Retinal pigment epithelial cell (primary cell): ENCODE results near the gene SDC4.

Experiments used
- DNase-seq: peaks from one replicate; pipeline ENCODE4 v3.0.0-alpha.2; 2010; ENCODE audit warnings: low read depth
- H3K4me3 ChIP-seq: 2 replicates; pipeline ENCODE4 v1.5.1; 2011; ENCODE audit warnings: mild to moderate bottlenecking, low read length, control low read depth, moderate library complexity
- TF ChIP-seq, protein P1 (sequence below): conservative IDR thresholded peaks from 2 replicates; pipeline ENCODE4 v1.5.1; 2011; ENCODE audit warnings: low read depth, low read length, control low read depth, inconsistent platforms

The SDC4 gene

DNA sequence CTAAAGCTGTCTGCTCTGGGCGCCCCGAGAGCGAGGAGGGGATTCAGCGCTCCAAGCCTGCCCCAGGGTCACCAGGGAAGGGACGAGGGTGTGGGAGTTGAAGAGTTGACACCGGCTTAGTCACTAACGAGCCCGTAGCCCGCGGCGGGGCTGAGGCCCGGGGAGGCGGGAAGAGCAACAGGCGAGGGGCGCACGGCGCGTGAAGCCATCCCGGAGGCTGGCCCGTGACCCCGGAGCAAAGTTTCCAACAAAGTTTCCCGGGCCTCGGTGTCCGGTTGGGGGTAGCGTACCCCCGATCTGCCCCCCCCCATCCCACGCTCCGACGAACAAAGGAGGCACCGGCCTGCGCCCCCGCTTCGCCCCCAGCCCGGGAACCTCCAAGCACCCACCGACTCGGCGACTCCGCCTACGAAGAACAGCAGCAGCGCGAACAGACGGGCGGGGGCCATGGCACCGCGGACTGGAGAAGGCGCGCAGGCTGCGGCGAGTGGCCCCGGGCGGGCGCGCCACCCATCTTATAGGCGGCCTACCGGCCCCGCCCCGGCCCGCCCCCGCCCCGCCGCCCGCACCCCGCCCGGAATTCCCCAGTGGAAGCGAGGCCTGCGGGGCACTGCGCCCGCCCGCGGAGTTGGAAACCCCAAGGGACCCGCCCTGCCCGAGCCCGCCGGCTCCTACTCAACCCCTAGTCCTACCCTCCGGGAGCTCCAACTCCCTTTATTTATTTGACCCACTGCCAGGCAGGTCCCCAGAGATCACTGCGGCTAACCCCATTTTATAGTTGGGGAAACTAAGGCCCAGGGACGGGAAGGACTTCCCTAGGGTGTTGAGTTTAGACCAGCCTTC is at the start of gene SDC4:
SDC4 (minus strand) TSS at position 489 of the 843 bp plus-strand sequence; CDS start at position 449, 40 bp downstream.
- peak within 1 kb of the TSS; percentile 70 for H3K4me3 ChIP-seq
- TF ChIP-seq, protein P1, sequence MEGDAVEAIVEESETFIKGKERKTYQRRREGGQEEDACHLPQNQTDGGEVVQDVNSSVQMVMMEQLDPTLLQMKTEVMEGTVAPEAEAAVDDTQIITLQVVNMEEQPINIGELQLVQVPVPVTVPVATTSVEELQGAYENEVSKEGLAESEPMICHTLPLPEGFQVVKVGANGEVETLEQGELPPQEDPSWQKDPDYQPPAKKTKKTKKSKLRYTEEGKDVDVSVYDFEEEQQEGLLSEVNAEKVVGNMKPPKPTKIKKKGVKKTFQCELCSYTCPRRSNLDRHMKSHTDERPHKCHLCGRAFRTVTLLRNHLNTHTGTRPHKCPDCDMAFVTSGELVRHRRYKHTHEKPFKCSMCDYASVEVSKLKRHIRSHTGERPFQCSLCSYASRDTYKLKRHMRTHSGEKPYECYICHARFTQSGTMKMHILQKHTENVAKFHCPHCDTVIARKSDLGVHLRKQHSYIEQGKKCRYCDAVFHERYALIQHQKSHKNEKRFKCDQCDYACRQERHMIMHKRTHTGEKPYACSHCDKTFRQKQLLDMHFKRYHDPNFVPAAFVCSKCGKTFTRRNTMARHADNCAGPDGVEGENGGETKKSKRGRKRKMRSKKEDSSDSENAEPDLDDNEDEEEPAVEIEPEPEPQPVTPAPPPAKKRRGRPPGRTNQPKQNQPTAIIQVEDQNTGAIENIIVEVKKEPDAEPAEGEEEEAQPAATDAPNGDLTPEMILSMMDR = no peak
- no peak for DNase-seq

DNA sequence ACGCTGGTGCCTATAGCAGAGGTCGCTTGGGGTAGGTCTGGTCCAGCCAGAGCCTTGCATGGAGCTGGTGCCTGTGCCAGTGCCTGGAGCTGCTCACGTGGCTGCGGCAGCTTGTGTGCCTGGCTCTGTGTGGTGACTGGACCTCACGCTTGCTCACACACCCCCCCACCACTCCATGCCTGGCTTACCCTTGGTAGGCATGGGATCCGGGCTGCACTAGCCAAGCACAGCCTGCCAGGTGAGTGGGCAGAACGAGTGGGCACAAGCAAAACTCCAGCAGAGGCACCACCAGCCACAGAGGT is 46.8 kb upstream of the SDC4 start:
- TF ChIP-seq, protein P1 = no peak
- H3K4me3 ChIP-seq = no peak overlapping the region
- DNase-seq = no peak

DNA sequence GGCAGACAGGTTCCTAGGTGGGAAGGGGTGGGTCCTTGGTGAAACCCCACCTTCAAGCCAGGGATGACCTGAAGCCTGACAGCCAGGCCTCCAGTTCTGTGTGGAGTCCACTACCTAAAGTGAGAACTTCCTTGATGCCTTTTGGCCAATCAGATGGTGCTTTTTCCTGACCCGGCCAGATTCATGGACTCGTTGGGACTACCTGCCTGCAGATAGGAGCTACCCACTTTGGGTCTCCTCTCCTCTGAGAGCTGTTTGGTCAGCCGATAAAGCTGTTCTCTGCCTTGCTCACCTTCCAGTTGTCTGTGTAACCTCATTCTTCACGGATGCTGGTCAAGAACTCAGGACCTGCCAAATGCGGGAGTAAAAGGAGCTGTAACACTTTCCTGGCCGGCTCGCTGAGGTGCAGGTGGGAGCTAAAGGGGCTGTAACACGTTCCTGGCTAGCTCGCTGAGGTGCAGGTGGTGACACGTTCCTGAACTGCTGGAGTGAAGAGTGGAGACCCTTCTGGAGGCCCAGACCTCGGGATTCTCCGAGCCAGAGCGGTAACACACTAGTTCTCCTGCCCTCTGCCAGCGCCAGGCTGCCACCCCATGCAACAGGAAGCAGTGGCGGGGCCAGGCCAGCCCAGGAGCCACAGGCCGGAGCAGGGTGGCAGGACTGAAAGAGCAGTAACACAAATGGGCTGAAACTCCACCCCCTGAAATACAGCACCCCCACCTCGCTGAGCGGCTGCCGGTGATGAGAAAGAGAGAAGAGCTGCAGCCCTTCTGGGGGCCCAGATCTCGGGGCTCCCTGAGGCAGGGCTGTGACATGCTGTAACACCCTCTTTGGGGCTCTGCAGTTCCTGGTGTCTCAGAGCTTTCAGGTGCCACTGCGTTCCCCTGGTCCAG is 46.2 kb upstream of the SDC4 start:
- no peak for DNase-seq
- TF ChIP-seq, protein P1 = no peak
- no peak overlapping the region for H3K4me3 ChIP-seq

DNA sequence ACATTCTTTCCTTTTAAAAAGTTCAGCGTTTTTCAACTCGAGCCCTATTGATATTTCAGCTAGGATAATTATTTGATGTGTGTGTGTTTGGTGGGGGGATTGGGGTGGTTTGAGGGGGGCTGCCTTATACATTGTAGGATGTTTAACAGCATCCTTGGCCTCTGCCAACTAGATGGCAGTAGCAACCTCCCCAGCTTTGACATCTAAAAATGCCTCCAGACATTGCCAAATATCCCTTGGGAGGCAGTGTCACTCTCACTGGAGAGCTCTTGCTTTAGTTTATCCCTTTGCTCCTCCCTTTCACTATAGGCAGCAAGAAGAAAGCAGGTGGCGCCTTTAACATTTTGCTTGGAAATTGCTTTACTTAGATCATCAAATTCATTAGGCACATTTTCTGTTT is 44.5 kb upstream of the SDC4 start:
- TF ChIP-seq, protein P1 = peak; percentile 28
- DNase-seq = no peak
- no peak overlapping the region for H3K4me3 ChIP-seq

DNA sequence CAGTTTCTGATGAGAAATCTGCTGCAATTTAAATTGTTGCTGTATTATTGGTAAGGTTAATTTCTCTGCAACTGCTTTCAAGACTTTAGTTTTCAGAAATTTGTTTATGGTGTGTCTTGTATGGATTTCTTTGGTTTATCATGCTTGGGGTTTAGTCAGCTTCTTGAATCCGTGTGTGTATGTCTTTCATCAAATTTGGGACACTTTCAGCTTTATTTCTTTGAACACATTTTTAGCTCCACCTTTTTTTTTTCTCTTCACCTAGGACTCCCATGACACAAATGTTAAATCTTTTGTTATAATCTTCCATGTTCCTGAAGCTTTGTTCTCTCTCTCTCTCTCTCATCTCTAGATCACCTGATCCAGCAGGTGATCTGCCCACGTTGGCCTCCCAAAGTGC is 43.3 kb upstream of the SDC4 start:
- no peak overlapping the region for H3K4me3 ChIP-seq
- no peak for DNase-seq
- TF ChIP-seq, protein P1 = no peak

DNA sequence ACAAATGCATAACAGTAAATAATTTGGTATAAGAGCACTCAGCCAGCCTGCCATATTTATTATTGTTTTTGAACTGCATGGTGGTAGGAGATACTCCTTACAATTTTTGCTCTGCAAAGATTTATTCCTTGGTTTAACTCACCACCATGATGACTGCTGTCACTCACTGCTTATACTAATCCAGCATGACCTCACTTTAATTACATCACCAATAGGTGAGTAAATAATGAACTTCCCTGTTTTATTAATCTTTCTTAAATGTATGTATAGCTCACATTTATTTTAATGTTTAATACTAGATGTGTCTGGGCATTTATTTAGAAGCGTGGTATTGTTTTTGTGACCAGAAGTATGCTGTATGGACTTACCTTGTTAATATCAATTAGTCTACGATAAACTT is 42.7 kb upstream of the SDC4 start:
- no peak overlapping the region for H3K4me3 ChIP-seq
- no peak for DNase-seq
- TF ChIP-seq, protein P1 = no peak
